Measurements from ENCODE around the gene NTNG1.
"Not testable (repeated sequence)": the region's sequence is repeated elsewhere in the genome, so short reads cannot be mapped to it uniquely, and the experiment has no call there.

Gene NTNG1

DNA sequence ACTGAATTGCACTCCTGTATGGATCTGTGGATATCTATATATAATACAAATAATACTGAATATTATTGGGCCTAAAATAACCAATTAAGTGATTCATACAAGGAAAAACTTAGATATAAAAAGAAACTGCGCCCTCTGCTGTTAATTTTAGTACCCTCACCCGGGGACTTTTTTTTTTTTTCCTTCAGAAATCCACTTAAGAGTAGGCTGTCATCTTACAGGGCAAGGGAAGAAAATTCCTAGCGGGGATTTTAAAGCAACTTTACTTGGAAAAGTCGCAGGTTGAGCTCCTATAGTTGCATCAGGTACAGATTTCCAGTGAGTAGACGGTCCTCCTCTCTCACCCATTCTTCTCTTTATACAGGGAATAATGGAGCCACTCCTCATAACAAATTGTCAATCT, 1.3 kb downstream of the NTNG1 start:
- in situ Hi-C loops (cut with HindIII; ENCODE audit: low sequenced_read_pairs), result no loop called here

DNA sequence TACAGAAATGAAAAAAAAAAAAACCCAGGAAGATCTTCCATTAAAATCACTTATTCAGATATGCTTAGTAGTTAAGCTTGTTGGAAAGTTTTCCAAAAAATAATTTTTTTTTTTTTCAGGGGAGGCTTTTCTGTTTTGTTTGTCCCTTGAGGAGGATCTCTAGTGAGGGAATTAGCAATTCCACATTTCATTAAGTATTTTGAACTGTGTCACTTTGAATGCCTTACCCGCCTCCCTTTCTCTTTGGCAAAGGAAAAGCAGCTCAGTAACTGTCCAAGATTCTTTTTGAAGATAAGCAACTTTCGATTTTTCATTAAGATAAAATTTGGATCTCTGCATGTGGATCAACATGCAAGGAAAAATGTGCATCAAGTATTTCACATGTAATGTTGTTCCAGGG, 1.8 kb downstream of the NTNG1 start:
- in situ Hi-C loops (cut with HindIII; ENCODE audit: low sequenced_read_pairs), result no loop called here

DNA sequence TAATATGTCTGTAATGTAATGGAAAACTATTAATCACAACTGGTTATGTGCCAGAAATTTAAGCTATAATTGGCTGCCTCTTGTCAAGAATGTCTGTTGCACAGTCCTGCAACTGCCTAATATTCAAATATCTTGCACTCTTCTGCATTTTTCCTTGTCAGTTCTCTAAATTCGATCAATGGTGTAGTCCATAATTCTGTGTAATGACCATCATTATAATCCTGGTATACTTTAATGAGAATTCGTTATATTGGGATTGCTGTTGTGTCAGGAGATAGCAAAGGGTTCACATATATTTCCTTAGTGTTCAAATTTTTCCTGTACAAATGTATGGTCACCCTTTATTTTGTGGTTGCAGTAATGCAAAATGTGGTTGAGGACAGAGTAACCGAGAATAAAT, 4.8 kb downstream of the NTNG1 start:
- in situ Hi-C loops (cut with HindIII; ENCODE audit: low sequenced_read_pairs), result no loop called here

DNA sequence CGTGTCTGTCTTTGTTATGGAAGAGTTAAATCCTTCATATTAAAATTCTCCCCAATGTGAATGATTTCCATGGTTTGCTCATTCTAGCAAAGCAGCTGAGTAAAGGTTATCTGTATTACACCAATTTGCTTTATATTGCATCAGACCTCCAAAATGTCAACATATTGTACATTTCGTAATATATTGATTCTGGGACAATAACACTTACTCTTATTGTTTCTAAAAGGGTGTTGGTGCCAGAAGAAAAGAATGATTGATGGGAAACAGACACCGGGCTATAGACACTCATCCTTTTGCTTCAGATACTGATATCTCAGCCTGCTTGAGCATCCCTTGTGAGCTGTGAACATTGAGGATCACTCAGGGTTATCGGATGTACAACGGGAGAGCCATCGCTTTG, 7.0 kb downstream of the NTNG1 start:
- in situ Hi-C loops (cut with HindIII; ENCODE audit: low sequenced_read_pairs), result no loop called here

DNA sequence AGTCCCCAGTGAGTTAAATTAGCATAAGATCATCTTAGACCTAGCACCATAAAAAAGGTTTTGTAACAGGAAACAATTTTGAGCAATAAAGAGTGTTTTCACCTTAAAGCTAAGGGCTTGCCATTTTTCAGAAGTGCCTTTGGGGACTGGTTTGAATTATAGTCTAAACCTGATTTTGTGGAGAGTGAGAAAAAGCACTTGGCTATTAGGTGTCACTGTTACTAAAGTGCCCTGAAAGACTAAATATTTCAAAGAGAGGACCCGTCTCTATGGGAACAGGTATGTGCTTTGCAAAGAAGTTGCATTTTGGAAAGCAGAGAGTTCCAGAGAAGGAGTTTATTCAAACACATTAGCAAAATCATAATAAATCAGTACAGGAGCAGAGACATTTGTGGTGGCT, 9.1 kb downstream of the NTNG1 start:
- in situ Hi-C loops (cut with HindIII; ENCODE audit: low sequenced_read_pairs), result no loop called here

DNA sequence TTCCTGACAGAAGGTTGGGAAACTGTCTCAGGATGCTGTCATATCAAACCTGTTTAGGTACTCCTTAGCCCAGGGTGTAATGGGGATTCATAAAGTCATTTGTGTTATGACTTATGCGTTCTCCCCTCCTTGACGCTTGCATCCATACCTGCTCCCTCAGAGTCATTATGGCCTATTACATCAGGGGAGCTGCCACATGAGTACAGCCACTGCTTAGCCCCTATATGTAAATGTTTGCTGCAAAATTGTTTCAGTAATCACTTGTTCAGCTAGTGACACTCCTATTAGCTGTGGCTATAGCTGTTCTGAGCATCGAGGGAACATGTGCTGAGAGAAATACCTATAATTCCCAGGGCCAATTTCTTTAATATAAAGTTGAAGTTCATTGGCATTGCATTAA, 10.5 kb downstream of the NTNG1 start:
- in situ Hi-C loops (cut with HindIII; ENCODE audit: low sequenced_read_pairs), result no loop called here

DNA sequence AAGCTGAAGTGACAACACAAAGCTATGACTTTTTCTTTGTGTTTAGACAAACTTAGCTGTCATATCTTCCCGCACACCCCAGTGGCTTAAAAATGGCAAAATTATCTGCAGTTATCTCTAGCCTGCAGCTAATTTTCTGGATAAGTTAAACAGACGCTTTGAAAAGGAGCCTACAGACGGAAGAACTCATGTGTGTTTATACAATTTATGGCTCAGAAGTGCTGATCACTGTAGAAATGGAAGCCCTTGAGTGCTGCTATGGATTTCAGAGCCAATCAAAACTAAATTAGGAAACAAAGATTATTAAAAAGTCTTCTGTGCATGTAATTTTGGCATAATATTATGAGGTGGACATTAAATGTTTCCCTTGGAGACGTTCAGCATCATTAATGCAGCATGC, 11.6 kb downstream of the NTNG1 start:
- in situ Hi-C loops (cut with HindIII; ENCODE audit: low sequenced_read_pairs), result no loop called here

DNA sequence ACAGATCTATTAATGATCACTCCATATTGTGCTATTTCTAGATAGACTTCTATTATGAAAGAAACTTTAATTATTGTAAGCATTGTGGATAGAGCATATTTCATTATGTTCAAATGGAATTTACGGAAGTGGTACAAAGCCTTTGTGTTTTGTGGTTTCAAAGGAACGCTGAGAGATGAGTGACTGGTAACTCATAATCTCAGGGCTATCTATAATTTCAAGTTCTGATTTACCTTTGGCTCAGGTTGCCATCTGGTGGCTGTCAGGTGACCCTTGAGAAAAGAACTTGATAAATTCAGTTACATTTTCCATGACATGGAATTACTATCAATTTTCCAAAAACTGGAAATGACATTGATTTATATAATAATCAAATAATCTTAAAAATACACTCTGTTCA, 12.2 kb downstream of the NTNG1 start:
- in situ Hi-C loops (cut with HindIII; ENCODE audit: low sequenced_read_pairs), result no loop called here

DNA sequence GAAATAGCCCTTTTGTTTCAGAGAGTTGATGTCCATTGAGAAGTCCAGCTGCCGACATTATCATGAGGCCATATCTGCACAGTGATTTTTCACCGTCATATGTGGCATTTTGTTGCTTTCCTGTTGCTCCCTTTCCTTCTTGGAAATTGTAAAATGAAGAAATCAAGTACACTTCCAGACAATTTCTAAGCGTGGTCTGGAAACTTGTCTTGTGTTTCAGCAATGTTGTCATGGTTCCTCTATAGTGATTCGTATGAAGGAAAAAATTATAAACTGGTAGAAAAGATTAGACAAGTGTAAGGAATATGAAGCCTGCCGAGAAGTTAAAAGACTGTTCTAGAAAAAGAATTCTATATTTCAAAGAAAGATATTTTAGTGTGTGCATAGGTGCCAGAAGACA, 17.7 kb downstream of the NTNG1 start:
- in situ Hi-C loops (cut with HindIII; ENCODE audit: low sequenced_read_pairs), result no loop called here

DNA sequence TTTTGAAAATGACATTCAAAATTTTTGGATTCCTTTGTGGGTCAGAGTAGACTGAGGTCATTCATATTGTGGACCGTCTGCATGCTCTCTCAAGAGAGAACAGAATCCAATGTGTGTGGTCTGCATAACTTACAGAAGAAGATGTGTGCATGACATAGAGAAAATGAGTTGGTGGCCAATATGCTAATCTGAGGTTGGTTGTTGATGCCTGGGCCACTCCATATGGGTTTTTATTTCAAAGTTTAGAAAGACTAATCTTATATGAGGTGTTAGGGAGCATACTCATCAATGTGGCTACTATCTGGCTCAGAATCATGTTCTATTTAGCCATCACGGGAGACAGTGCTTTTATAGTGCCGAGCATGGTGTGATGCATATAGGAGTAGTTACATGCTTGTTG, 18.2 kb downstream of the NTNG1 start:
- in situ Hi-C loops (cut with HindIII; ENCODE audit: low sequenced_read_pairs), result no loop called here

DNA sequence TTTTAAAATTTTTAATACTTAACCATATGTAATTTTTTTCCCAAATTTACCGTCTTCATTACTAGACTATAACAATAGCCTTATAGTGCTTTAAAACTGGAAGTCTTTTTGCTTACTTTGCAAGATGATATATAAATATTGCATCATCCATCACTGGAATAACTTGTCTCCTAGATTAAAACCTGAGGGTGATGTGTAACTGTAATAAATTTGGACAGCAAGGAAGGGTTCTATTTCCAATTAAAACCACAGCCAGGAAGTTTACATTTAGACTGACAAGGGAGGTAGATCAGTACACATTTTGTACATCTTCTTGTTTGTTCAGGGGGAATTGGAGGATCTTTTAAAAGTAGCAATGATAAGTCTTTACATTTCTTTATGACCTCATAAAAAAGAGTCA, 21.9 kb downstream of the NTNG1 start:
- in situ Hi-C loops (cut with HindIII; ENCODE audit: low sequenced_read_pairs), result no loop called here

DNA sequence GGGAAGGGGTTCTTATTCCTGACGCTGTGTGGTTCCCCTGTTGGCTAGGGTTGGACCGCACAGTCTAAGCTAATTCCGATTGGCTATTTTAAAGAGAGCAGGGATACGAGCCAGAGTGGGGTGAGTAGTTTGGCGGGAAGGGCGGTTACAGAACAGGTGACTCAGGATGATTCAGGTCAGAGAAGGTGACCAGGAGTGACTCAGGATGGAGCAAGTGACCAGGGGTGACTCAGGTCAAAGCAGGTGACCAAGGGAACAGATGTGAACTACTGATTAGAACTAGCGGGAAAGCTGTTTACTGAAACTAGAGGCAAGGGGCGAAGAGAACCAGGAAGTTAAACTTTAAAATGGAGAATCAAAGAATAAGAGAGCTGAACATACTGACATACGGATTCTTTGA, 24.1 kb downstream of the NTNG1 start:
- in situ Hi-C loops (cut with HindIII; ENCODE audit: low sequenced_read_pairs), result not testable (repeated sequence)

DNA sequence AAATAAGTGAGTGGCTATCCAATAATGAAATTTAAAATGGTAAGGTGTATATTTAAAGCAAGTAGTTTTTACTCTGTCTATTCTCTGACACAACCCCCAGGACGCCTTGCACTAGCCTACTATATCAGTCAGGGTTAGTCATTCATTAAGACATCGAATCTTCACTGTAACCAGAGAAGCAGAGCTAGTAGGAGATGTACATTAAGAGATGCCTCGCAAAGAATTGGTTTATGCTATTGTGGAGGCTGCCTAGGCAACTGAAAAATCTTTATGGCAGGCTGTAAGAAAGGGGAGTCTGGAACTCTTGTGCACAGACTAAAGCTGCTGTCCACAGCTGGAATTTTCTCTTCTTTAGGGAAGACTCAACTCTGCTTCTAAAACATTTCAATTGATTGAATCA, 28.8 kb downstream of the NTNG1 start:
- in situ Hi-C loops (cut with HindIII; ENCODE audit: low sequenced_read_pairs), result no loop called here

DNA sequence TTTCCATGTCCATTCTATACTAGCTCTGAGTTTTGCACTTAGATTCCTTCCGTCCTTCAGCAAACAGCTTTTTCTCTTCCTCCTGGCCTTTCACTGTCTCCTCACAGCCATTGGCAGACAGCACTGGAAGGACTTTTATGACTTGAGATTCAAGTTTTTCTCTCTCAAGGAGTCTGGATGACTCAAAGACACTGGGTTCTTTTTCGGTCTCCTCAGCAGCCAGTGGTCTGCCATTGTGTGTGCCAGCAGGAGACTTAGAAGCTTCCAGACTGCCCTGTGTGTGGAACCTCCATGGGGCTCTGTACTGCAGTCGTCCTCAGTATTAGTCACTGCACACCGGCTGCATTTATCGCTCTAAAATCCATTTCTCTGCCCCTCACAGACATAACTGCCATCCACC, 30.5 kb downstream of the NTNG1 start:
- in situ Hi-C loops (cut with HindIII; ENCODE audit: low sequenced_read_pairs), result no loop called here

DNA sequence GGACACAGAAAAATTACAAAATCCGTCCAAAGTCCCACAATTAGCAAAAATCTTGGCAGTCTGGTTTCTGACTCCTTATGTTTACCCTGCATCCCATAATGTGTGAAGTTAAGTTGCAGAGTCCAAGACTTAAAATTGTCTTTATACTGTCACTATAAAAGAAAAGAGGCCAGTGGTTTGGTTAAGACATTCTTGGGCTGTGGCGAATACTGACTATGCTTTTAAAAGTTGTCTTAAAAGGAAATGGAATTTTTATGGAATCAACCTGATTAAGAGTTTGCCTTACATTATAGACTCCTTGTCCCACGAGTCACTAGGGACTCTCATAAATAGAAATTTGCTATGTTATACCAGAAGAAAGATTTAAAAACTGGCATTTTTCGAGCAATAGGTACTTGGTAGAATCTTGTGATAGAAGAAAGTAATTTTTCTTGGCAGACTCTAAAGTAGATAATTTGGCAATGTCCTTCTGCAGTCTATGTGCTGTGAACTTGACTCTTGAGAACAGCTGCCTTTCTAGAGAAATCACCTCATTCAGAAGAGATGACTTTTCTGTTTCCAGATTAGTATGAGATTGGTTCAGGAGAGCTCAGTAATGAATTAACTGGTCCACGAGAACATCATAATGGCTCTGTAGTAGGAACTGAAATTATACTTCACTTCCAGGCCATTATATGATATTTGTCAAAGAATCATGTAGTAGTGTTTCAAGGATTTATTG, 31.8 kb downstream of the NTNG1 start:
- in situ Hi-C loops (cut with HindIII; ENCODE audit: low sequenced_read_pairs), result no loop called here

DNA sequence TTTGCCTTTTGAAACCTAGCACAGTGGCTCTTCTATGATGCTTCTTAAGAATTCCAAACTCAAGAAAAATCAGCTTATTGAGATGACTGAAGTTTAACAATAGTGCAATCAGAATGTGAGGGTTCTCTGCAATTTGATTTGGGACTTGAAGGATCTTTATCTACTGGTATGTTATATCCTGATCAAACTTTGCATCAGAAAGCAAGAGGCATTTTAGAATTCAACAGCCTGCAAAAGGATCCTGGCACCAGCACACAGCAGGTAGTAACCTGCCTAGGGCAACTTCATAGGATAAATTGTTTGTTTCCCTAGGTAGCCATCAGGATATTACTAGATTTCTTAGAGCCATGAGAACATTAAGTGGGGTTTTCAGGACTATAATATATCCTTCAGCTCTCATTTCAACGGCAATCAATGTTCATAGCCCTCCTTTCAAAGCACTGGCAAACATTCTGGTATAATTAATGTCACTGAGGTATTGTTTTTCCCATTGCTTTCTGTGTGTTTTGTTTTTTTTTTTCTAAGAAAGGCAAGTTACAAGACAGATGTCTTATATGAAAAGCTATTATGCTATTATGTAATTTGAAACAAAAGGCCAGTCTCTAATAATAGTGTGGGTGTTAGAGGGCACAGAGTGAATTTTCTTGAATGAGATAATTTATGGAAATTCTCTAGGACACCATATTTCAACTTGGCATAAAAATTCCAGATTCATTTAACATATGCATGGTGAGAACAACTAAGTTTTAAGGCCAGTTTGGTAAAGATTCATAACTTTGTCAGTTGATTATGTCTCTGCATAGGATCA, 34.5 kb downstream of the NTNG1 start:
- in situ Hi-C loops (cut with HindIII; ENCODE audit: low sequenced_read_pairs), result no loop called here

DNA sequence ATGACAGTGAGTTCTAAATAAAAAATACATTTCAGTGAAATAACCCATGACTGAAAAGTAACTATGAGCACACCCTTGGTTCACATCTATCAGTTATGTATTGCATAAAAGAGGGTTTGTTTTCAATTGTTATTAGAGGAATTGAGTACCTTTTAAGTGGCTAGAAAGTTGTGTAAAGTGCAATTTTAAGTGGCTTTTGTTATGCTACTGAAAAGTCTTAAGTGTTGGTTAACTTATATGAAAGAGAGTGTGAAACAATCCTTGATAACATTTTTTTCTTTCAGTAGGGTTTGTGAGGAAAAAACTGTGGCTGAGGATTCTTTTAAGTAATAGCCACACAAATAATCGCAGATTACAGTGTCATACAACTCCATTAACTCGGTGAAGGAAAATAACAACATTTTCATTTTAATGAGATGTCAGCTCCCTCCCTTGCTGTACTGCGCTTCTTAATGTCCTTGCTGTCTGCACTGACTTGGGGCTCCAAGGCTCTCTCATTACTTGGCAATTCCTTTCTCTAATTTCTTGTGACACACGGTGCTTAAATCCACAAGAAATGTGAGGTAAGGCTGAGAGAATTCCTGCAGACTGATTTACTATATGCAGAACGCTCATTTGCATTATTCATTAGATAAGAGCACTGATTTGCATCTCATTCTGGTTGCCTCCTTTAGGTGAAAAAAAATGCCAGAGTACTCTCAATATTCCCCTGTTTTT, 40.6 kb downstream of the NTNG1 start:
- in situ Hi-C loops (cut with HindIII; ENCODE audit: low sequenced_read_pairs), result no loop called here

DNA sequence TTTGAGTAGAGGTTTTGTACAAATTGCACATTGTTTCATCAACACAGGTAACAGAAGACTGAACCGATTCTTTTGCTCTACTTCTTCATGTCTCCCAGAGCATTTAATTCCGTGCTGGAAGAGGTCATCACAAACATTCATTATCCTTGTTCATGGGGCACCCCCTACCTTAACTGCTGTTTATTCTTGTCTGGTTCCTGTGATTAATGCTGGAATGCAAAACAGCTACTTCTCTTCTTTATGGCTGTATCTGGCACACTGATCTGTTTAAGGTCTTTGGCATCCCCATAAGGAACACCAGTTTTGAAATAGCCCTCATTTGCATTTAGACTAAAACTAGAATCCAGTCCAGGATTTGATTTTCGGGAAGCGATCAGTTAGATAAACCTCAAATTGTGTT, 42.2 kb downstream of the NTNG1 start:
- in situ Hi-C loops (cut with HindIII; ENCODE audit: low sequenced_read_pairs), result no loop called here

DNA sequence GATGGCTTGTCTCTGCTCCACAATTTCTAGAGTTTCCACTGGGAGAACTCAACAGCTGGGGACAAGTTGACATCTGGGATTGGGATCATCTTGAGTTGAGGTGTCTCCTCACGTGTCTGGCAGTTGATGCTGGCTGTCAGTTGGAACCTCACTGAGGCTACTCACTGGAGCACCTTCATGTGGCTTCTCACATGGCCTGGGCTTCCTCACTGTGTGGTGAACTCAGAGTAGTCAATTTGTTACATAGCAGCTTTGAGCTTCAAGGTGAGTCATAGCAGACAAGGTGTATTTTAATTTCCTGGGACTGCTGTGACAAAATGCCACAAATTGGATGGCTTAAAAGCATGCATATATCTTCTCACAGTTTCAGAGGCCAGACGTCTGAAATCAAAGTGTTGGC, 44.0 kb downstream of the NTNG1 start:
- in situ Hi-C loops (cut with HindIII; ENCODE audit: low sequenced_read_pairs), result no loop called here

DNA sequence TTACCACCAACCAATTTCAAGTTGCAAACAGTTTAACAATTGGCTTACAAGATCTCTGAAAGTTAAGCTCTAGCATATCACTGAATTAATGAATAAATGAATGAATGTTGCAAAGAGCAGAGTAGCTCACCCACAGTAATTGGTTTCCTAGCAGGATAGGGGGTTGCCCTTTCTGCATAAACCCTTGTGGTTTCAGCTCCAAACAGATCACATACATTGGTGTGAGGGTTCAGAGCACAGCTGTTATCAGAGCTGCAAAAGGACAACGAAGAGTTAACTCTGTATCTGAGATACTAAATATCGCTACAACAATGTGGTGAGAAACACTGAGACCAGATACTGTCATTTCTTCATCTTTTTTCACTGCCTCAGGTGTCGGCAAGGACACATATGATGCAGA, 46.6 kb downstream of the NTNG1 start:
- in situ Hi-C loops (cut with HindIII; ENCODE audit: low sequenced_read_pairs), result no loop called here

DNA sequence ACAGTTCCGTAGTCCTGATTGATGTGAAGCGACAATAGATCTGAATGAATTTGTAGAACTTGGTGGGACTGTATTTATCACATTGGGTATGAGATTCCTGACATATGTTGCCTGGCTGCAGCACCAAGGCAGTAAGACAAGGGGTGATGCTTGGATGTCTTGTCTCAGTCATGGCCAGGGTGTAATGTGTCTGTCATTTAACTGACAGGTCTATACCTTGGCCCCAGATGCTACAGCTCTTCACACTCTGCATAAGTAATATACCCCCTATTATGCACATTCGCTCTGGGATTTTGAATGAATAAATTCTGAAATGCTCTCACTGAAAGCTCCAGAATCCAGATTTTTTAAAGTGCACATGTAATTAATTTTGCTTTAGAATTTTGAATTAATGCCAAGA, 47.3 kb downstream of the NTNG1 start:
- in situ Hi-C loops (cut with HindIII; ENCODE audit: low sequenced_read_pairs), result no loop called here

DNA sequence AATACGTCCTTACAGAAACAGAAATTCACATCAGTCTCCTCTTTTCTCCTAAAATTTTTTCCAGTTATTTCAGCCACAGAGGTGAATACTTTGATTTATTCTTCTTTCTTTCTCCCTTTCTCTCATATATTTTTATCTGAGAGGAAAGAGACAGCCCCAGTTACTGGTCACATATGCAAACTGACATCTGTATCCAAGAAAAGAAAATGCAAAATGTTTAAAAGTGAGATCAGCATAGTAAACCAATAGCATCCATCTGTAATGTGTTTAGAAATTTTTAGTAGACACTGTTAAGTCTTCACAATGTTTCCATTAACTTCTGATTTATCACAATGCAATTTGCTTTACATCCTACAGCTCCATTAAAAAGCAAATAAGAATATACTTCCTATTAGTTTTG, 53.5 kb downstream of the NTNG1 start:
- in situ Hi-C loops (cut with HindIII; ENCODE audit: low sequenced_read_pairs), result no loop called here
